Memory B cell (primary cell): ENCODE measurements around the gene MYL1.

ENCODE experiments used
- ATAC-seq: fragments of 150-1000 bp; cut with Tn5 transposase; 2 replicates; pipeline ENCODE4 v1.10.0; 2021; ENCODE audit warnings: low read depth, mild to moderate bottlenecking, moderate library complexity
- DNase-seq, 2 donors: peaks; one replicate each; pipeline ENCODE4 v3.0.0; 2022; ENCODE audit warnings: low spot score in 2 of 2
- H3K27ac Mint-ChIP-seq: one replicate; pipeline ENCODE4 v1.8.0; 2022; ENCODE audit warnings: mild to moderate bottlenecking, moderate library complexity, mixed read lengths
- H3K27me3 Mint-ChIP-seq: one replicate; pipeline ENCODE4 v1.8.0; 2022; ENCODE audit warnings: mixed read lengths
- H3K36me3 Mint-ChIP-seq: one replicate; pipeline ENCODE4 v1.8.0; 2022; ENCODE audit warnings: mild to moderate bottlenecking, mixed read lengths
- H3K4me1 Mint-ChIP-seq: one replicate; pipeline ENCODE4 v1.8.0; 2022; ENCODE audit warnings: mixed read lengths
- H3K4me3 Mint-ChIP-seq: one replicate; pipeline ENCODE4 v1.8.0; 2022; ENCODE audit warnings: mild to moderate bottlenecking, moderate library complexity, mixed read lengths
- H3K9me3 Mint-ChIP-seq: one replicate; pipeline ENCODE4 v1.8.0; 2022; ENCODE audit warnings: mixed read lengths

MYL1 gene

GRCh38 chr2:210250622-210251021, 64.4 kb downstream of the MYL1 start:
- no peak overlapping the region for H3K27ac Mint-ChIP-seq

More at GRCh38 chr2:210250622-210251021, 64.4 kb downstream of the MYL1 start:
- Mint-ChIP-seq H3K4me1 (no peaks in the 10 kb centered on the region), H3K4me3 (no peak overlapping the region), H3K27me3 (peaks cover 5% of the 10 kb centered on the region), H3K36me3 (no peaks in the 10 kb centered on the region), H3K9me3 (peaks cover 2% of the 10 kb centered on the region)
- DNase-seq (no peak), ATAC-seq (no peak)
